ENCODE data around the gene ATP6V1E1. TPM values are rescaled to one million over a fixed set of nuclear protein-coding genes. Genes with fewer than 3 reads are reported as not detected.

Gene ATP6V1E1
- total RNA-seq, 1 experiment from 2014 or later = 88.1 TPM

- H3K4me1 Mint-ChIP-seq = no peaks in the 10 kb centered on the region
- no peaks in the 10 kb centered on the region for H3K36me3 Mint-ChIP-seq
- ATAC-seq = no peak
- CTCF ChIA-PET = interaction anchor here (1.1 to 1.4 kb wide), 2 partner anchors 159 to 464 kb away, joined by 3 to 4 read pairs; no protein-coding TSS in a partner anchor
- DNase-seq (ENCODE audit: low spot score) = no peak
- H3K4me3 Mint-ChIP-seq = no peak overlapping the region
- TF ChIP-seq, protein P1, sequence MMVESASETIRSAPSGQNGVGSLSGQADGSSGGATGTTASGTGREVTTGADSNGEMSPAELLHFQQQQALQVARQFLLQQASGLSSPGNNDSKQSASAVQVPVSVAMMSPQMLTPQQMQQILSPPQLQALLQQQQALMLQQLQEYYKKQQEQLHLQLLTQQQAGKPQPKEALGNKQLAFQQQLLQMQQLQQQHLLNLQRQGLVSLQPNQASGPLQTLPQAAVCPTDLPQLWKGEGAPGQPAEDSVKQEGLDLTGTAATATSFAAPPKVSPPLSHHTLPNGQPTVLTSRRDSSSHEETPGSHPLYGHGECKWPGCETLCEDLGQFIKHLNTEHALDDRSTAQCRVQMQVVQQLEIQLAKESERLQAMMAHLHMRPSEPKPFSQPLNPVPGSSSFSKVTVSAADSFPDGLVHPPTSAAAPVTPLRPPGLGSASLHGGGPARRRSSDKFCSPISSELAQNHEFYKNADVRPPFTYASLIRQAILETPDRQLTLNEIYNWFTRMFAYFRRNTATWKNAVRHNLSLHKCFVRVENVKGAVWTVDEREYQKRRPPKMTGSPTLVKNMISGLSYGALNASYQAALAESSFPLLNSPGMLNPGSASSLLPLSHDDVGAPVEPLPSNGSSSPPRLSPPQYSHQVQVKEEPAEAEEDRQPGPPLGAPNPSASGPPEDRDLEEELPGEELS (CRISPR knock-in tag; IDR thresholded peaks at IDR 0.05) = no peak
- TF ChIP-seq RELA (CRISPR knock-in tag; IDR thresholded peaks at IDR 0.05; ENCODE audit: borderline replicate concordance) = no peak
- no peak overlapping the region for H3K27ac Mint-ChIP-seq
- no peaks in the 10 kb centered on the region for H3K9me3 Mint-ChIP-seq
- H3K27me3 Mint-ChIP-seq (ENCODE audit: low read depth) = no peaks in the 10 kb centered on the region
- POLR2A ChIA-PET = no interaction called here
Measured at GRCh38 chr22:17583151-17583550, 45.4 kb downstream of the ATP6V1E1 start.

DNA sequence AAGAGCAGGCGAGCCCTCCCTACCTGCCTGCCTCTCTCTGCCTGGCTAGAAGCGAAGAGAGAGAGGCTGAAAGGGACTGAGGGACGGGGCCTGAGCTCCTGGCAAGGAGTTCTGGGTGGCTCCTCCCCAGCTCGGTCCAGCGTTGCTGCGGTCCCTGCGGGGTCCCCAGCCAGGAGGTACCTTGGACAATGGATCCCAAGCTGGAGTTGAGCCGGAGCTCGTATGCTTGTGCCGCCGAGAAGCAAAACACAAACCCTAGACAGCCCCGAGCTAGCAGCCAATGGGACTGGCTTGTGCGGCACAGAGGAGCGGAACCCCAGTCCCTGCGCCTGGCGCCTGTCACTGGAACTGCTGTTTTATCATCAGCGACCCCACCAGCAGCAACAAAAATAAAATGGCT, 46.9 kb downstream of the ATP6V1E1 start:
- no peaks in the 10 kb centered on the region for H3K9me3 Mint-ChIP-seq
- ATAC-seq (no peak), DNase-seq (ENCODE audit: low spot score) (no peak)
- TF ChIP-seq, protein P2, sequence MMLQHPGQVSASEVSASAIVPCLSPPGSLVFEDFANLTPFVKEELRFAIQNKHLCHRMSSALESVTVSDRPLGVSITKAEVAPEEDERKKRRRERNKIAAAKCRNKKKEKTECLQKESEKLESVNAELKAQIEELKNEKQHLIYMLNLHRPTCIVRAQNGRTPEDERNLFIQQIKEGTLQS (CRISPR knock-in tag; conservative IDR thresholded peaks at IDR 0.05) = no peak
- no peak for TF ChIP-seq ESRRA (CRISPR knock-in tag; IDR thresholded peaks at IDR 0.05; ENCODE audit: borderline replicate concordance)
- no peak for TF ChIP-seq ATF2 (CRISPR knock-in tag; IDR thresholded peaks at IDR 0.05; ENCODE audit: borderline replicate concordance, low read depth)
- no peak for TF ChIP-seq CREM (CRISPR knock-in tag; IDR thresholded peaks at IDR 0.05)
- no peak for TF ChIP-seq CREB1 (CRISPR knock-in tag; IDR thresholded peaks at IDR 0.05)
- TF ChIP-seq ATF6 (CRISPR knock-in tag; IDR thresholded peaks at IDR 0.05) = no peak
- no peak for TF ChIP-seq AFF4 (CRISPR knock-in tag; IDR thresholded peaks at IDR 0.05; ENCODE audit: borderline replicate concordance)
- TF ChIP-seq ZNF532 (CRISPR knock-in tag; IDR thresholded peaks at IDR 0.05; ENCODE audit: borderline replicate concordance) = no peak
- TF ChIP-seq NFATC4 (CRISPR knock-in tag; IDR thresholded peaks at IDR 0.05) = no peak
- TF ChIP-seq ATF1 (CRISPR knock-in tag; IDR thresholded peaks at IDR 0.05) = no peak
- TF ChIP-seq ZNF416 (CRISPR knock-in tag; IDR thresholded peaks at IDR 0.05) = no peak
- TF ChIP-seq ZNF138 (CRISPR knock-in tag; conservative IDR thresholded peaks at IDR 0.05) = no peak
- no peaks in the 10 kb centered on the region for H3K36me3 Mint-ChIP-seq
- CTCF ChIA-PET = interaction anchor here (1.0 to 1.8 kb wide), 4 partner anchors 23 to 462 kb away, joined by 3 to 10 read pairs (median 6); no protein-coding TSS in a partner anchor
- no peaks in the 10 kb centered on the region for H3K27me3 Mint-ChIP-seq (ENCODE audit: low read depth)
- no peak overlapping the region for H3K4me3 Mint-ChIP-seq
- POLR2A ChIA-PET = no interaction called here
- H3K4me1 Mint-ChIP-seq = 0 out of 2 replicates have a peak, but pooled peaks cover 2% of the 10 kb centered on the region
- no peak overlapping the region for H3K27ac Mint-ChIP-seq
